Nephron progenitor cell (in vitro differentiated cells): ENCODE measurements around the gene SIK3.
A peak's percentile ranks its signal among the peaks of the same experiment; 100 is the strongest.

Experiments used
- DNase-seq: peaks from one replicate; pipeline ENCODE4 v3.0.0; 2021
- H3K27ac Mint-ChIP-seq: 2 replicates; pipeline ENCODE4 v1.8.0; 2021; ENCODE audit warnings: mild to moderate bottlenecking, moderate library complexity, mixed read lengths
- H3K27me3 Mint-ChIP-seq: 2 replicates; pipeline ENCODE4 v1.8.0; 2021; ENCODE audit warnings: mild to moderate bottlenecking, low read depth, mixed read lengths; ENCODE audit not compliant: poor library complexity
- H3K36me3 Mint-ChIP-seq: 2 replicates; pipeline ENCODE4 v1.8.0; 2021; ENCODE audit warnings: low read depth, mixed read lengths
- H3K4me1 Mint-ChIP-seq: 2 replicates; pipeline ENCODE4 v1.8.0; 2021; ENCODE audit warnings: mixed read lengths
- H3K4me3 Mint-ChIP-seq: 2 replicates; pipeline ENCODE4 v1.8.0; 2021; ENCODE audit warnings: mild to moderate bottlenecking, moderate library complexity, mixed read lengths
- H3K9me3 Mint-ChIP-seq: 2 replicates; pipeline ENCODE4 v1.8.0; 2021; ENCODE audit warnings: mild to moderate bottlenecking, moderate library complexity, mixed read lengths
- CTCF ChIP-seq: fragments of 200-600 bp; sonication (generic); IDR thresholded peaks from 2 replicates; pipeline ENCODE4 v1.5.0; 2021; ENCODE audit warnings: antibody characterized with exemption

SIK3 gene

GRCh38 chr11:117058761-117059261 lies 39.4 kb downstream of the SIK3 start:
- no peak for DNase-seq

GRCh38 chr11:117057727-117058126 lies 40.5 kb downstream of the SIK3 start:
- Mint-ChIP-seq H3K27ac (no peak overlapping the region), H3K36me3 (peaks cover 9% of the 10 kb centered on the region), H3K4me1 (peaks cover 20% of the 10 kb centered on the region), H3K4me3 (no peak overlapping the region), H3K27me3 (no peaks in the 10 kb centered on the region), H3K9me3 (no peaks in the 10 kb centered on the region)
- TF ChIP-seq CTCF: no peak
- DNase-seq: no peak

More at GRCh38 chr11:117058761-117059261, 39.4 kb downstream of the SIK3 start:
- no peak for TF ChIP-seq CTCF
- H3K36me3 Mint-ChIP-seq: peaks cover 9% of the 10 kb centered on the region
- H3K4me1 Mint-ChIP-seq: peaks cover 30% of the 10 kb centered on the region
- H3K9me3 Mint-ChIP-seq: no peaks in the 10 kb centered on the region
- no peaks in the 10 kb centered on the region for H3K27me3 Mint-ChIP-seq
- no peak overlapping the region for H3K4me3 Mint-ChIP-seq
- peak overlapping the region; percentile 36 for H3K27ac Mint-ChIP-seq

- H3K4me1 Mint-ChIP-seq: peaks cover 16% of the 10 kb centered on the region
- no peaks in the 10 kb centered on the region for H3K27me3 Mint-ChIP-seq
- DNase-seq: no peak
- no peak overlapping the region for H3K4me3 Mint-ChIP-seq
- TF ChIP-seq CTCF: no peak
- peaks cover 9% of the 10 kb centered on the region for H3K36me3 Mint-ChIP-seq
- H3K9me3 Mint-ChIP-seq: no peaks in the 10 kb centered on the region
- H3K27ac Mint-ChIP-seq: no peak overlapping the region
Measured at GRCh38 chr11:117057317-117057716, 40.9 kb downstream of the SIK3 start.

DNA sequence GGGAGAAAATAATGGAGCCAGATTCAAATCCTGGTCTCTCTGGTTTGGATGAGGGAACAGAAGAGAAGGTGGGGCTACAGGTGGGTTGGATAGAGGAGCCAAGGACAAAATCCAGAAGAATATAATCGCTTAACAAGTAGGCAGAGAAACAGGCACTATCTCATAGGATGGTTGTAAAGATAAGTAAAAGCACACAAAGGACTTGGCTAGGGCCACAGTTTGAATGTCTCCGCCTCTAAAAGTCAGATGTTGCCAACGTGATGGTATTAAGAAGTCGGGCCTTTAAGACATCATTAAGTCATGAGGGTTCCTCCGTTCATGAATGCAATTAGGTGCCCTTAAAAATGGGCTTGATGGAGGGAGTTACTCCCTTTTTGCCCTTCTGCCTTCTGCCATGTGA lies 42.8 kb downstream of the SIK3 start:
- Mint-ChIP-seq H3K9me3 (no peaks in the 10 kb centered on the region), H3K27ac (peak overlapping the region; percentile 89), H3K4me1 (peaks cover 12% of the 10 kb centered on the region)

GRCh38 chr11:117054382-117054781 lies 43.8 kb downstream of the SIK3 start:
- H3K9me3 Mint-ChIP-seq: no peaks in the 10 kb centered on the region
- H3K27ac Mint-ChIP-seq: no peak overlapping the region
- no peak for TF ChIP-seq CTCF
- no peak for DNase-seq
- H3K36me3 Mint-ChIP-seq: peaks cover 8% of the 10 kb centered on the region
- H3K4me3 Mint-ChIP-seq: no peak overlapping the region
- H3K27me3 Mint-ChIP-seq: no peaks in the 10 kb centered on the region
- H3K4me1 Mint-ChIP-seq: peaks cover 10% of the 10 kb centered on the region

More for the DNA sequence above, 42.8 kb downstream of the SIK3 start:
- no peak for DNase-seq
- H3K27me3 Mint-ChIP-seq: no peaks in the 10 kb centered on the region
- peaks cover 13% of the 10 kb centered on the region for H3K36me3 Mint-ChIP-seq
- TF ChIP-seq CTCF: no peak
- no peak overlapping the region for H3K4me3 Mint-ChIP-seq
